Esophagus squamous epithelium (tissue), 5 donors: Measurements from ENCODE around the gene MIER3. TPM values are rescaled to one million over a fixed set of nuclear protein-coding genes. Genes with fewer than 3 reads are reported as not detected.

Experiments
- DNase-seq: peaks from one replicate; lab custom pipeline; 2025; lab: John Stamatoyannopoulos, UW
- H3K27ac ChIP-seq, 4 donors: fragments of 200-600 bp; sonication (generic); one replicate each; pipeline ENCODE4 v1.5.1; 2016 to 2019; ENCODE audit warnings: mild to moderate bottlenecking in 1 of 4
- H3K27me3 ChIP-seq, 4 donors: fragments of 200-600 bp; sonication (generic); 1 replicate in 3 of 4; 2 replicates in 1 of 4; pipeline versions ENCODE4 v1.5.1 to v1.6.0; 2017 to 2021; ENCODE audit warnings: antibody characterized with exemption in 1 of 4
- H3K36me3 ChIP-seq, 3 donors: fragments of 200-600 bp; sonication (generic); one replicate each; pipeline ENCODE4 v1.5.1; 2016 to 2019
- H3K4me1 ChIP-seq, 3 donors: fragments of 200-600 bp; sonication (generic); one replicate each; pipeline ENCODE4 v1.5.1; 2017 to 2019
- H3K4me3 ChIP-seq, 4 donors: fragments of 200-600 bp; sonication (generic); 1 replicate in 3 of 4; 2 replicates in 1 of 4; pipeline ENCODE4 v1.5.1; 2016 to 2019; ENCODE audit warnings: mild to moderate bottlenecking in 2 of 4, moderate library complexity in 1 of 4
- H3K9me3 ChIP-seq, 3 donors: fragments of 200-600 bp; sonication (generic); one replicate each; pipeline ENCODE4 v1.5.1; 2016 to 2019
- CTCF ChIP-seq, 6 experiments: fragments of 450-650 bp in 4 of 6; fragments of 200-600 bp in 2 of 6; sonication (generic) in 2 of 6; IDR thresholded peaks; one replicate each; pipeline ENCODE4 v1.5.1; 2016 to 2019; ENCODE audit warnings: antibody characterized with exemption in 6 of 6, mild to moderate bottlenecking in 4 of 6, moderate library complexity in 4 of 6
- POLR2A ChIP-seq, 4 donors: fragments of 450-650 bp; IDR thresholded peaks; one replicate each; pipeline ENCODE4 v1.6.1; 2017; ENCODE audit warnings: antibody characterized with exemption in 4 of 4, mild to moderate bottlenecking in 4 of 4, moderate library complexity in 3 of 4
- WGBS, 2 donors: methylation state at CpG; one replicate each; pipeline ENCODE4 v1.1.5; 2018; 5-methylcytosine and 5-hydroxymethylcytosine counted together
- intact Hi-C: fragments of 100-400 bp; cut with DNase I; formaldehyde crosslinking; loops from one replicate; pipeline ENCODE4 v1.15.0; 2022
- total RNA-seq, 4 donors: library from RNA; depleted of rRNA; stranded (reverse); fragments of >200 nt; gene quantifications; one replicate each; pipeline ENCODE4 v1.1.0, GENCODE V29; 2016
- donor health status: DM: yes; HTN: yes; CAD: no.

MIER3 gene
- total RNA-seq, 4 donors from 2014 or later: 13.0 to 26.1 (median 25.5) TPM

GRCh38 chr5:56950626-56951125 is 1.2 kb downstream of the MIER3 start:
- Histone ChIP-seq H3K9me3 (no peaks in the 10 kb centered on the region), H3K36me3 (peaks cover 0 to 31% (median 0%) of the 10 kb centered on the region in 3 donors), H3K4me1 (peaks cover 0 to 24% (median 8%) of the 10 kb centered on the region in 3 donors), H3K27me3 (peaks cover 0 to 19% (median 0%) of the 10 kb centered on the region in 4 donors), H3K4me3 (peak overlapping the region; percentile 79 to 98 (median 90)), H3K27ac (peak overlapping the region; percentile 87 to 93 (median 92))
- TF ChIP-seq CTCF (IDR thresholded peaks at IDR 0.05) (no peak), POLR2A (IDR thresholded peaks at IDR 0.05) (no peak)
- intact Hi-C loops: no loop called here
- DNase-seq: no peak
- 0 to 1% methylated on average over 21 to 25 of the region's 33 CpGs for WGBS, 2 donors

- H3K4me3 ChIP-seq: no peak overlapping the region
- intact Hi-C loops: no loop called here
- peaks cover 0 to 19% (median 4%) of the 10 kb centered on the region in 3 donors for H3K4me1 ChIP-seq
- TF ChIP-seq POLR2A (IDR thresholded peaks at IDR 0.05) (no peak), CTCF (IDR thresholded peaks at IDR 0.05) (no peak)
- no peaks in the 10 kb centered on the region for H3K9me3 ChIP-seq
- H3K36me3 ChIP-seq: peaks cover 0 to 67% (median 0%) of the 10 kb centered on the region in 3 donors
- DNase-seq: no peak
- no peak overlapping the region for H3K27ac ChIP-seq
- no peaks in the 10 kb centered on the region for H3K27me3 ChIP-seq
Measured at GRCh38 chr5:56947052-56947451, 4.9 kb downstream of the MIER3 start.

- Histone ChIP-seq H3K27me3 (no peaks in the 10 kb centered on the region), H3K36me3 (peaks cover 0 to 100% (median 5%) of the 10 kb centered on the region in 3 donors), H3K27ac (no peak overlapping the region), H3K4me3 (no peak overlapping the region), H3K4me1 (no peaks in the 10 kb centered on the region), H3K9me3 (no peaks in the 10 kb centered on the region)
- DNase-seq: no peak
- 56 to 62% methylated on average over 1 of the region's 1 CpG for WGBS, 2 donors
- TF ChIP-seq POLR2A (IDR thresholded peaks at IDR 0.05) (no peak), CTCF (IDR thresholded peaks at IDR 0.05) (no peak)
- intact Hi-C loops: no loop called here
Measured at GRCh38 chr5:56941981-56942380, 9.9 kb downstream of the MIER3 start.

GRCh38 chr5:56938858-56939257 is 13.1 kb downstream of the MIER3 start:
- H3K36me3 ChIP-seq: peaks cover 0 to 100% (median 15%) of the 10 kb centered on the region in 3 donors
- 65 to 75% methylated on average over 1 of the region's 1 CpG for WGBS, 2 donors

GRCh38 chr5:56934325-56934724 is 17.6 kb downstream of the MIER3 start:
- no peak for TF ChIP-seq CTCF (IDR thresholded peaks at IDR 0.05)
- TF ChIP-seq POLR2A (IDR thresholded peaks at IDR 0.05): no peak
- no peak overlapping the region for H3K27ac ChIP-seq
- H3K9me3 ChIP-seq: no peaks in the 10 kb centered on the region
- no peaks in the 10 kb centered on the region for H3K4me1 ChIP-seq
- H3K36me3 ChIP-seq: peaks cover 0 to 100% (median 15%) of the 10 kb centered on the region in 3 donors
- intact Hi-C loops: no loop called here
- 78 to 88% methylated on average over 1 of the region's 1 CpG for WGBS, 2 donors
- no peak overlapping the region for H3K4me3 ChIP-seq
- DNase-seq: no peak
- H3K27me3 ChIP-seq: no peaks in the 10 kb centered on the region

More at GRCh38 chr5:56938858-56939257, 13.1 kb downstream of the MIER3 start:
- Histone ChIP-seq H3K4me3 (no peak overlapping the region), H3K27ac (no peak overlapping the region), H3K4me1 (no peaks in the 10 kb centered on the region), H3K27me3 (no peaks in the 10 kb centered on the region), H3K9me3 (no peaks in the 10 kb centered on the region)
- DNase-seq: no peak
- intact Hi-C loops: no loop called here
- TF ChIP-seq CTCF (IDR thresholded peaks at IDR 0.05): no peak
- TF ChIP-seq POLR2A (IDR thresholded peaks at IDR 0.05): no peak
